Measurements from ENCODE around the gene HFE. TPM values are rescaled to one million over a fixed set of nuclear protein-coding genes. Genes with fewer than 3 reads are reported as not detected.
"Not testable (repeated sequence)": the region's sequence is repeated elsewhere in the genome, so short reads cannot be mapped to it uniquely, and the experiment has no call there.

HFE gene
- total RNA-seq, 1 donor from 2014 or later = 2.6 TPM

DNA sequence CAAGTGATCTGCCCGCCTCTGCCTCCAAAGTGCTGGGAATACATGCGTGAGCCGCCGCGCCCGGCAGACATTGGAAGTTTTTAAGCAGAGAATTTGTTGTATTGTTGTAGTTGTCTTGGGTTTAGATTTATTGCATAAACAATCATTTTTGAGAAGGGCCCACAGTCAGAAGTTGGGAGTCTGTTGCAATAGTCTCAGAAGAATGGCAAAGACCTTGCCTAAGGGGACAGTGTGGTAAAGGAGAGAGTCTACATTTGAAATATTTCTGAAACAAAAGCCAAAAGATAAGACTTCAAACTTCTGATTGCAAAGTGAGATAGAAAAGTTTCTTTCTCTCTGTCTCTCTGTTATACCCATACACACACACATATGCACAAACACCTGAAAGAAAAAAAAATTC lies 22.5 kb downstream of the HFE start:
- peak overlapping the region; percentile 30 for H3K4me3 Mint-ChIP-seq
- peaks cover 4% of the 10 kb centered on the region for H3K4me1 Mint-ChIP-seq (ENCODE audit: unreplicated experiment)
- no peak for DNase-seq (ENCODE audit: extremely low spot score, unreplicated experiment)
- H3K9me3 Mint-ChIP-seq = no peaks in the 10 kb centered on the region
- peak overlapping the region; percentile 57 for H3K27ac Mint-ChIP-seq
- TF ChIP-seq, protein P1, sequence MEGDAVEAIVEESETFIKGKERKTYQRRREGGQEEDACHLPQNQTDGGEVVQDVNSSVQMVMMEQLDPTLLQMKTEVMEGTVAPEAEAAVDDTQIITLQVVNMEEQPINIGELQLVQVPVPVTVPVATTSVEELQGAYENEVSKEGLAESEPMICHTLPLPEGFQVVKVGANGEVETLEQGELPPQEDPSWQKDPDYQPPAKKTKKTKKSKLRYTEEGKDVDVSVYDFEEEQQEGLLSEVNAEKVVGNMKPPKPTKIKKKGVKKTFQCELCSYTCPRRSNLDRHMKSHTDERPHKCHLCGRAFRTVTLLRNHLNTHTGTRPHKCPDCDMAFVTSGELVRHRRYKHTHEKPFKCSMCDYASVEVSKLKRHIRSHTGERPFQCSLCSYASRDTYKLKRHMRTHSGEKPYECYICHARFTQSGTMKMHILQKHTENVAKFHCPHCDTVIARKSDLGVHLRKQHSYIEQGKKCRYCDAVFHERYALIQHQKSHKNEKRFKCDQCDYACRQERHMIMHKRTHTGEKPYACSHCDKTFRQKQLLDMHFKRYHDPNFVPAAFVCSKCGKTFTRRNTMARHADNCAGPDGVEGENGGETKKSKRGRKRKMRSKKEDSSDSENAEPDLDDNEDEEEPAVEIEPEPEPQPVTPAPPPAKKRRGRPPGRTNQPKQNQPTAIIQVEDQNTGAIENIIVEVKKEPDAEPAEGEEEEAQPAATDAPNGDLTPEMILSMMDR (conservative IDR thresholded peaks at IDR 0.05) = no peak
- H3K36me3 Mint-ChIP-seq = no peaks in the 10 kb centered on the region
- H3K27me3 Mint-ChIP-seq = no peaks in the 10 kb centered on the region

DNA sequence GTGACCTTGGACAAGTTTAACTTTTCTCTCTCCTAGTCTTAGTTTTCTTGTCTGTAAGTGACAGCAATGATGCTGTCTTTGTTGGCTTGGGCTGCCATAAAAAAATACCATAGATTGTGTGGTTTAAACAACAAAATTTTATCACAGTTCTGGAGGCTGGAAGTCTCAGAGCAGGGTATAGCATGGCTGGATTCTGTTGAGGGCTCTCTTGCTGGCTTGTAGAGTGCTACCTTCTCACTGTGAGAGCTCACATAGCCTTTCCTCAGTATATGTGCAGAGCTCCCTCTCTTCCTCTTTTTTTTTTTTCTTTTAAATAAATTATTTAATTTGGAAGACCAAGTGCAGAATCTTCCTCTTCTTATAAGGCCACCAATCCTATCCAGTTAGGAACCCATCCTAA lies 26.3 kb downstream of the HFE start:
- Mint-ChIP-seq H3K4me3 (no peak overlapping the region), H3K27me3 (no peaks in the 10 kb centered on the region), H3K36me3 (no peaks in the 10 kb centered on the region), H3K4me1 (ENCODE audit: unreplicated experiment) (peaks cover 8% of the 10 kb centered on the region), H3K9me3 (no peaks in the 10 kb centered on the region), H3K27ac (no peak overlapping the region)
- TF ChIP-seq, protein P1 (conservative IDR thresholded peaks at IDR 0.05) = no peak
- DNase-seq (ENCODE audit: extremely low spot score, unreplicated experiment) = no peak

DNA sequence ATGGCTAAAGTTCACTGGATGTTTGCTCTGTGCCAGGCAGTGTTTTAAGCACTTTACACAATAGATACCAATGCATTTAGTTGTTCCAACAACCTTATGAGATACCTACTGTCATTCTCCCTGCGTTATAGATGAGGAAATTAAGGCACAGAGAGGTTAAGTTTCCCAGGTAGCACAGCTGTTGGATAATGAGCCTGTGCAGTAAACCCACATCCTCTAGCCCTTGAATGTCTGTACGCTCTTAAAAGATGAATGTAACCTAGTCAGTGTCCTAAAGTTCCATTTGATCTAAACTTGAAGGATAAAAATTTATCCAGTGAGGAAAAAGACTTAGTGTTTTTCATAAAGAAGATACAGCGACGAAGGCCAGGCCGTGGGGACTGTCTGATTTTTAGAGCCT lies 28.0 kb downstream of the HFE start:
- Mint-ChIP-seq H3K4me3 (no peak overlapping the region), H3K36me3 (no peaks in the 10 kb centered on the region), H3K27ac (no peak overlapping the region), H3K27me3 (no peaks in the 10 kb centered on the region), H3K4me1 (ENCODE audit: unreplicated experiment) (peaks cover 3% of the 10 kb centered on the region), H3K9me3 (no peaks in the 10 kb centered on the region)
- TF ChIP-seq, protein P1 (conservative IDR thresholded peaks at IDR 0.05) = no peak
- no peak for DNase-seq (ENCODE audit: extremely low spot score, unreplicated experiment)

DNA sequence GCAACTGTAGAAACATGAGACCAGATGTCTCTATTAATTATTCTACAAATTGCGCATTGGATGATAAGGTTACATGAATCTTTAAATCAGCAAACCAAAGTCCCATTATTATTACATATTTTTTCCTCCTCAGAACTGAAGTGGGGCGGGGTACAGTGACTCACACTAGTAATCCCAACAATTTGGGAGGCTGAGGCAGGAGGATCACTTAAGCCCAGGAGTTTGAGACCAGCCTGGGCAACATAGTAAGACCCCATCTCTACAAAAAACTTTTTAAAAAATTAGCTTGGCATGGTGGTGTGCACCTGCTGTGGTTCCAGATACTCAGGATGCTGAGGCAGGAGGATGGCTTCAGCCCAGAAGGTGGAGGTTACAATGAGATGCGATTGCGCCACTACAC lies 29.0 kb downstream of the HFE start:
- Mint-ChIP-seq H3K27me3 (no peaks in the 10 kb centered on the region), H3K27ac (no peak overlapping the region), H3K9me3 (no peaks in the 10 kb centered on the region), H3K4me3 (no peak overlapping the region), H3K4me1 (ENCODE audit: unreplicated experiment) (peaks cover 5% of the 10 kb centered on the region), H3K36me3 (no peaks in the 10 kb centered on the region)
- DNase-seq (ENCODE audit: extremely low spot score, unreplicated experiment) = no peak
- TF ChIP-seq, protein P1 (conservative IDR thresholded peaks at IDR 0.05) = no peak

DNA sequence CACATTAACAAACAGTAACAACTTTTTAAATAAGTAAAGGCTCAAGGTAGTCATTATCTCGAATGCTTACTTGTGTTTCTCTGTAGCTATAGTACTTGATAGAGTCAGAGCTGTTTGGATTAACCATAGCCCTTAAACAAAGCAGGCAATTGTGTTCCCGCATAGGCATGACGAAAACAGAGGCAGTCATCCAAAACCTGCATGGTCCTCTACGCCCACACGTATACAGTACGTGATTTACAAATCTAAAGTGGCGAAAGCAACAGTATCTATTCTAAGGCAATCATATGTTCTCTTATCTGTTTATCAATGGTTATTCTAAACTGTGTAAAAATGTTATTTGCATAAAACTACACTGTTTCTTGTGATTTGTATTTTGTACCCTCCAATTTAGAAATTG lies 31.8 kb downstream of the HFE start:
- Mint-ChIP-seq H3K36me3 (no peaks in the 10 kb centered on the region), H3K27ac (no peak overlapping the region), H3K4me3 (no peak overlapping the region)

DNA sequence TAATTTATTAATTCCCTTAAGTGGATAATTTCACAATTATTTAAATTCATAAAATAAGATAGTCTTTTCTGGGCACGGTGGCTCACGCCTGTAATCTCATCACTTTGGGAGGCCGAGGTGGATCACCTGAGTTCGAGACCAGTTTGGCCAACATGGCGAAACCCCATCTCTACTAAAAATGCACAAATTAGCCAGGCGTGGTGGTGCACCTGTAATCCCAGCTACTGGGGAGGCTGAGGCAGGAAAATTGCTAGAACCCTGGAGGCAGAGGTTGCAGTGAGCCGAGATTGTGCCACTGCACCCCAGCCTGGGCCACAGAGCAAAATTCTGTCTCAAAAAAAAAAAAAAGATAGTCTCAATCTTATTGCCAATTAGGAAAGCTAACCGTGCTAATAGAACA lies 32.9 kb downstream of the HFE start:
- not testable (repeated sequence) for H3K4me3 Mint-ChIP-seq; H3K36me3 Mint-ChIP-seq; H3K27me3 Mint-ChIP-seq; H3K9me3 Mint-ChIP-seq; H3K27ac Mint-ChIP-seq; DNase-seq (ENCODE audit: extremely low spot score, unreplicated experiment)
- peaks cover 14% of the 10 kb centered on the region for H3K4me1 Mint-ChIP-seq (ENCODE audit: unreplicated experiment)

More for the DNA sequence above, 31.8 kb downstream of the HFE start:
- Mint-ChIP-seq H3K4me1 (ENCODE audit: unreplicated experiment) (peaks cover 17% of the 10 kb centered on the region), H3K9me3 (no peaks in the 10 kb centered on the region), H3K27me3 (no peaks in the 10 kb centered on the region)
- TF ChIP-seq, protein P1 (conservative IDR thresholded peaks at IDR 0.05) = no peak
- no peak for DNase-seq (ENCODE audit: extremely low spot score, unreplicated experiment)

Measured in type B pancreatic cell (in vitro differentiated cells).